Activated B cell treated with CpG ODN at 0.5 μM for 24 hours (primary cell): ENCODE measurements around the gene MOXD1. TPM values are rescaled to one million over a fixed set of nuclear protein-coding genes. Genes with fewer than 3 reads are reported as not detected.
A peak's percentile ranks its signal among the peaks of the same experiment; 100 is the strongest.
"Not testable (repeated sequence)": the region's sequence is repeated elsewhere in the genome, so short reads cannot be mapped to it uniquely, and the experiment has no call there.

ENCODE experiments used
- ATAC-seq: fragments of 200-7000 bp; cut with Tn5 transposase; one replicate; pipeline ENCODE4 v1.10.0; 2021; ENCODE audit warnings: low read depth, mild to moderate bottlenecking, moderate library complexity
- CTCF ChIA-PET: fragments of 350-600 bp; sonication (Branson Sonifier 250); formaldehyde crosslinking; loops from one replicate; lab custom pipeline; 2021; ENCODE audit warnings: antibody characterized with exemption; lab: Charles Lee
- POLR2A ChIA-PET: fragments of 350-600 bp; sonication (Branson Sonifier 250); formaldehyde crosslinking; loops from one replicate; lab custom pipeline; 2021; ENCODE audit warnings: antibody characterized with exemption; lab: Charles Lee
- DNase-seq: peaks from one replicate; pipeline ENCODE4 v3.0.0; 2022
- H3K27ac Mint-ChIP-seq: one replicate; pipeline ENCODE4 v1.8.0; 2020; ENCODE audit warnings: mixed read lengths
- H3K27me3 Mint-ChIP-seq: one replicate; pipeline ENCODE4 v1.8.0; 2021; ENCODE audit warnings: mixed read lengths
- H3K36me3 Mint-ChIP-seq: one replicate; pipeline ENCODE4 v1.8.0; 2021; ENCODE audit warnings: low read depth, mixed read lengths
- H3K4me1 Mint-ChIP-seq: one replicate; pipeline ENCODE4 v1.8.0; 2021; ENCODE audit warnings: mixed read lengths
- H3K4me3 Mint-ChIP-seq: one replicate; pipeline ENCODE4 v1.8.0; 2020; ENCODE audit warnings: mild to moderate bottlenecking, mixed read lengths
- H3K9me3 Mint-ChIP-seq: one replicate; pipeline ENCODE4 v1.8.0; 2020; ENCODE audit warnings: mixed read lengths
- CTCF ChIP-seq: fragments of 200-600 bp; IDR thresholded peaks from one replicate; pipeline ENCODE4 v1.8.0; 2022; ENCODE audit warnings: antibody characterized with exemption, mild to moderate bottlenecking
- intact Hi-C: fragments of 100-400 bp; cut with micrococcal nuclease; formaldehyde crosslinking; loops from one replicate; pipeline ENCODE4 v1.15.1; 2024
- total RNA-seq: library from RNA; stranded (reverse); gene quantifications from 2 replicates; pipeline ENCODE4 v1.2.3, GENCODE V29; 2022

The MOXD1 gene
- total RNA-seq, 1 donor from 2014 or later = 3.7 TPM

GRCh38 chr6:132279592-132280139, 121.6 kb downstream of the MOXD1 start:
- ATAC-seq (peak; percentile 93), DNase-seq (peak; percentile 65)
- Mint-ChIP-seq H3K4me3 (peak overlapping the region; percentile 86), H3K4me1 (no peaks in the 10 kb centered on the region), H3K27me3 (peaks cover 7% of the 10 kb centered on the region), H3K27ac (peak overlapping the region; percentile 19), H3K9me3 (no peaks in the 10 kb centered on the region), H3K36me3 (no peaks in the 10 kb centered on the region)
- intact Hi-C loops = loop anchor here (1.0 to 10.0 kb wide), 9 partner anchors 19 to 1645 kb away; no protein-coding TSS in a partner anchor
- POLR2A ChIA-PET = interaction anchor here (0.7 to 1.4 kb wide), 5 partner anchors 18 to 205 kb away, joined by 3 to 12 read pairs (median 3); no protein-coding TSS in a partner anchor
- CTCF ChIA-PET = interaction anchor here (0.5 to 25.7 kb wide), 59 partner anchors 11 to 1818 kb away, joined by 3 to 553 read pairs (median 5); partner anchors contain the start of genes MOXD1 and STX7
- peak; percentile 100 for TF ChIP-seq CTCF

DNA sequence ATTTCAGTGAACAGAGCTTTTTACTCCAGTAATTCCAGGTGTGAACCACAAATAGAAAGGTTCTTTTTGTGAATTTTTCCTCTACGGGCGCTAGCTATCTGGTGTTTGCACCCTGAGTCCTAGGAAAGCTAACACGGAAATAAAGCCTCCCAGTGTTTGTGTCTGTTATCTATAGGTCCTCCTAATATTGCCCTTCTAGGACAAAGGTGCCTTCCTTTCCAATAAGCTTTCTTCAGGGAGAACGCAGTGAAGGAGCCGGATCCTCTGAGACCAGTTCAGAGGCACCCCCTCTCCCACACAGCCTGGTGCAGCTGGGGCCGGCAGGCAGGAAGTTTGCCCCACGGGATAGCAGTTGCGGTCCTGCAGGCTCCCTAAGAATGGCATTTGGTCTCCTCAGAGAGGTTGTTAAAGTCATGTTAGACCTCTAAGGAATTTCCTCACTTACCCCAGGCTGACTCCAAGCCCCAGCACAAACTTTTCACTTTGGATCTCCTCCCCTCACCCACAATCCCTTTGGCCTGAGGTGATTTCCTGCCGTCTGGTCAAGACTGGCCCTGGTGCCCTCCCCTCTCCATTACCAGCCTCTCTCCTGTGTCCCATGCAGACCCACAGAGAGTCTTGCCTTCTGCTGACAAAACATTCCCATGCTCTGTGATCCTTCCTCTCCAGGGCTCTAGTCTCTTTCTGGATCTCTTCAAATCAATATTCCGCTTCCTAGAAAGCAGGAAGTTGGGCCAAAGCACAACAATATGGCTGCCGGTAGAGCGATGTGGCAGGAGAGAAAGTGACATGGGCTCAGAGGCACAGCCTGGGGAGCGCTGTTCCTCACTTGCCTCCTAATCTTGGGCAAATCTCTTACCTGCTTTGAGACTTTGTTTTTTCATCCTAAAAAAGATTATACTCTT, 126.0 kb downstream of the MOXD1 start:
- H3K4me3 Mint-ChIP-seq = no peak overlapping the region
- intact Hi-C loops = loop anchor here (5.0 to 10.0 kb wide), 4 partner anchors 358 to 1649 kb away; no protein-coding TSS in a partner anchor
- peaks cover 3% of the 10 kb centered on the region for H3K27me3 Mint-ChIP-seq
- no peaks in the 10 kb centered on the region for H3K9me3 Mint-ChIP-seq
- TF ChIP-seq CTCF = no peak
- DNase-seq = no peak
- ChIA-PET POLR2A (no interaction called here), CTCF (interaction anchor here (25.7 kb wide), 1 partner anchor 20 kb away, joined by 553 read pairs; no protein-coding TSS in a partner anchor)
- peaks cover 10% of the 10 kb centered on the region for H3K4me1 Mint-ChIP-seq
- no peaks in the 10 kb centered on the region for H3K36me3 Mint-ChIP-seq
- H3K27ac Mint-ChIP-seq = no peak overlapping the region
- ATAC-seq = no peak

GRCh38 chr6:132272776-132273175, 128.5 kb downstream of the MOXD1 start:
- H3K4me3 Mint-ChIP-seq = no peak overlapping the region
- peaks cover 3% of the 10 kb centered on the region for H3K27me3 Mint-ChIP-seq
- H3K4me1 Mint-ChIP-seq = peaks cover 33% of the 10 kb centered on the region
- H3K36me3 Mint-ChIP-seq = no peaks in the 10 kb centered on the region
- ChIA-PET POLR2A (no interaction called here), CTCF (interaction anchor here (25.7 kb wide), 1 partner anchor 23 kb away, joined by 553 read pairs; no protein-coding TSS in a partner anchor)
- DNase-seq (no peak), ATAC-seq (no peak)
- intact Hi-C loops = loop anchor here (10.0 kb wide), 2 partner anchors 392 to 1652 kb away; no protein-coding TSS in a partner anchor
- no peak overlapping the region for H3K27ac Mint-ChIP-seq
- TF ChIP-seq CTCF = no peak
- H3K9me3 Mint-ChIP-seq = no peaks in the 10 kb centered on the region

GRCh38 chr6:132270726-132271402, 130.4 kb downstream of the MOXD1 start:
- Mint-ChIP-seq H3K9me3 (no peaks in the 10 kb centered on the region), H3K27ac (no peak overlapping the region), H3K4me3 (no peak overlapping the region), H3K27me3 (peaks cover 3% of the 10 kb centered on the region), H3K4me1 (peaks cover 43% of the 10 kb centered on the region), H3K36me3 (no peaks in the 10 kb centered on the region)
- ATAC-seq (no peak), DNase-seq (no peak)
- ChIA-PET POLR2A (interaction anchor here (0.6 to 1.1 kb wide), 2 partner anchors 214 to 235 kb away, joined by 3 to 6 read pairs; no protein-coding TSS in a partner anchor), CTCF (interaction anchor here (6.5 to 25.7 kb wide), 2 partner anchors 9 to 25 kb away, joined by 67 to 553 read pairs; no protein-coding TSS in a partner anchor)
- intact Hi-C loops = loop anchor here (10.0 kb wide), 2 partner anchors 394 to 1654 kb away; no protein-coding TSS in a partner anchor
- TF ChIP-seq CTCF = no peak

GRCh38 chr6:132268666-132269065, 132.6 kb downstream of the MOXD1 start:
- H3K36me3 Mint-ChIP-seq, H3K4me3 Mint-ChIP-seq, H3K9me3 Mint-ChIP-seq, DNase-seq, intact Hi-C loops, H3K27me3 Mint-ChIP-seq, ATAC-seq, H3K27ac Mint-ChIP-seq, POLR2A ChIA-PET: not testable (repeated sequence)
- CTCF ChIA-PET = interaction anchor here (6.5 to 25.7 kb wide), 2 partner anchors 11 to 27 kb away, joined by 67 to 553 read pairs; no protein-coding TSS in a partner anchor
- H3K4me1 Mint-ChIP-seq = peaks cover 43% of the 10 kb centered on the region
